Measurements from ENCODE around the gene NIPSNAP2. TPM values are rescaled to one million over a fixed set of nuclear protein-coding genes. Genes with fewer than 3 reads are reported as not detected.
A peak's percentile ranks its signal among the peaks of the same experiment; 100 is the strongest.

NIPSNAP2 gene
- total and polyA plus RNA-seq, 2 of the 13 experiments (the other 11 are each of a cell fraction or from before 2014, with no cell fraction given) = 40.3 to 61.5 TPM

- TF ChIP-seq NR2F2 (IDR thresholded peaks at IDR 0.05; ENCODE audit: borderline replicate concordance, low read depth) (peak; percentile 88), ATAD3A (CRISPR knock-in tag; IDR thresholded peaks at IDR 0.05) (no peak), ZNF20 (CRISPR knock-in tag; IDR thresholded peaks at IDR 0.05) (no peak), GTF3A (CRISPR knock-in tag; conservative IDR thresholded peaks at IDR 0.05) (no peak), ZNF12 (CRISPR knock-in tag; IDR thresholded peaks at IDR 0.05) (no peak), TERF1 (CRISPR knock-in tag; IDR thresholded peaks at IDR 0.05) (no peak), TCF7L2 (IDR thresholded peaks at IDR 0.05; ENCODE audit: low read depth, low read length) (no peak), ZNF430 (CRISPR knock-in tag; IDR thresholded peaks at IDR 0.05) (0 out of 2 replicates have a peak, but pooled peaks have one; percentile 28), GMEB2 (CRISPR knock-in tag; IDR thresholded peaks at IDR 0.05; ENCODE audit: low read depth) (no peak), SMARCC2 (IDR thresholded peaks at IDR 0.05) (no peak), ZNF367 (CRISPR knock-in tag; IDR thresholded peaks at IDR 0.05; ENCODE audit: borderline replicate concordance) (no peak), ZNF672 (CRISPR knock-in tag; IDR thresholded peaks at IDR 0.05) (no peak), ZNF7 (CRISPR knock-in tag; IDR thresholded peaks at IDR 0.05) (no peak), CEBPG (CRISPR knock-in tag; IDR thresholded peaks at IDR 0.05) (peak; percentile 69), ZNF10 (CRISPR knock-in tag; IDR thresholded peaks at IDR 0.05; ENCODE audit: borderline replicate concordance, low read depth) (no peak), ZSCAN31 (CRISPR knock-in tag; IDR thresholded peaks at IDR 0.05; ENCODE audit: low read depth) (0 out of 2 replicates have a peak, but pooled peaks have one; percentile 36), NBN (conservative IDR thresholded peaks at IDR 0.05) (no peak), YEATS2 (CRISPR knock-in tag; IDR thresholded peaks at IDR 0.05; ENCODE audit: borderline replicate concordance) (no peak; the same call in 1 of the 2 replicates), ETV6 (CRISPR knock-in tag; conservative IDR thresholded peaks at IDR 0.05) (no peak)
- TF ChIP-seq, protein P1, sequence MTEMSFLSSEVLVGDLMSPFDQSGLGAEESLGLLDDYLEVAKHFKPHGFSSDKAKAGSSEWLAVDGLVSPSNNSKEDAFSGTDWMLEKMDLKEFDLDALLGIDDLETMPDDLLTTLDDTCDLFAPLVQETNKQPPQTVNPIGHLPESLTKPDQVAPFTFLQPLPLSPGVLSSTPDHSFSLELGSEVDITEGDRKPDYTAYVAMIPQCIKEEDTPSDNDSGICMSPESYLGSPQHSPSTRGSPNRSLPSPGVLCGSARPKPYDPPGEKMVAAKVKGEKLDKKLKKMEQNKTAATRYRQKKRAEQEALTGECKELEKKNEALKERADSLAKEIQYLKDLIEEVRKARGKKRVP (CRISPR knock-in tag; IDR thresholded peaks at IDR 0.05) = peak in 1 of 2 experiments; percentile 88; a peak in 2 of 4 replicates
These were observed 32.6 kb downstream of the NIPSNAP2 start (continued) for GRCh38 chr7:55996856-55997500.
